Stimulated activated CD4-positive, alpha-beta T cell treated with anti-CD3 and anti-CD28 coated beads, Interleukin-2, amount 100 ng/mL, for 4 hours (primary cell): ENCODE measurements around the gene ADAM8.

Experiments used
- DNase-seq: peaks from one replicate; pipeline ENCODE4 v3.0.0-alpha.2; 2020; ENCODE audit warnings: low read depth

Gene ADAM8

DNA sequence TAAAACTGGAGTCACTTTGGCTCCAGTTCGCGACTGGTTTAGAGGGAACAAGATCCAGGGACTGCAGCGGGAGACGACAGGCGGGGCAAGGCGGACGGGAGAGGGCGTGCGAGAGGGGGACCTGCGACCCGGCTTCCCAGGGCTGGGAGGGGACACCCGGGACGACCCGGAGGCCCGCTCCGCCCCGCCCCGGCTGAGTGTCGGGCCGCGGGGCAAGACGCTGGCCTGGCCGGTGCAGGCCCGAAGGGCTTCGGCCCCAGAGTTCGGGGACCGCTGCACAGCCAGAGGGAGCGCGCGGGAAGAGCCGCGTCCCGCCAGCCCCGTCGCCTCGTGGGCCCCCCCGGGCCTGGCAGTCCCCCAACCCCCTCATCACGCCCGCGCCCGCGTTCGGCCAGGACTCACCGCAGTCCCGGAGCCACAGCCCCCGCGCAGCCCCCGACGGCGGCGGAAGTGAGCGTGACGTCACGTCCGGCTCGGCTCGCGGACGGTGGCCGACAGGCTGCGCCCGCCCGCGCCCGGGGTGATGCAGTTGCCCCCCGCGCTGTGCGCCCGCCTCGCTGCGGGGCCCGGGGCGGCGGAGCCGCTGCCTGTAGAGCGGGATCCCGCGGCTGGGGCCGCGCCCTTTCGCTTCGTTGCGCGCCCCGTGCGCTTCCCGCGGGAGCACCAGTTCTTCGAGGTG is 31.9 kb upstream of the ADAM8 start, which contains the start of the genes TUBGCP2 and ZNF511:
TSS of gene TUBGCP2 (minus strand) at position 452 of the 679 bp plus-strand sequence. CDS start 5,931 bp downstream, outside the sequence.
TSS of gene ZNF511 (plus strand) at position 494 of the 679 bp plus-strand sequence. CDS start at position 524, 30 bp downstream.
- peak; percentile 84 for DNase-seq

GRCh38 chr10:133307776-133308420 is 31.2 kb upstream of the ADAM8 start:
- peak; percentile 83 for DNase-seq

GRCh38 chr10:133306941-133307379 is 30.3 kb upstream of the ADAM8 start:
- no peak for DNase-seq

- no peak for DNase-seq
Measured at GRCh38 chr10:133306097-133306476, 29.4 kb upstream of the ADAM8 start.

GRCh38 chr10:133303206-133303605 is 26.5 kb upstream of the ADAM8 start:
- DNase-seq, result no peak

GRCh38 chr10:133302230-133302629 is 25.6 kb upstream of the ADAM8 start:
- no peak for DNase-seq

DNA sequence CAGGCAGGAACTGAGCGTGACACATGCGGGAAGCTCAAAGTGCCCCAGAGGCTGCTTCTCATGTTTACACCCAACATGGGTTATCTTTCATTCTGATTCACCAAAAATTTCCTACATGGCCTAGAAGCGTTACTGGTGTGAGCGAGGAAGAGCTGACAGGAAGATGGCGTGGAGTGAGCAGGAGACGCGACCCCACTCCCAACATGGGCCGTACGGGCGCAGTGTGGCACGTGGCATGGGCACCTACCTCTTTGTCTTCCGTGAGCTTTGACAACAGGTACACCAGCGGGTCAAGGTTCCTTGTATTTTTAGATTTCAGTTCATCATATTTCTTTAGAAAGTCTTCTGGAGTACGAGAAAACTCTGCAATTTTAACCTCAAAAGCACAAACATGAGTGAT is 23.1 kb upstream of the ADAM8 start:
- DNase-seq, result no peak

DNA sequence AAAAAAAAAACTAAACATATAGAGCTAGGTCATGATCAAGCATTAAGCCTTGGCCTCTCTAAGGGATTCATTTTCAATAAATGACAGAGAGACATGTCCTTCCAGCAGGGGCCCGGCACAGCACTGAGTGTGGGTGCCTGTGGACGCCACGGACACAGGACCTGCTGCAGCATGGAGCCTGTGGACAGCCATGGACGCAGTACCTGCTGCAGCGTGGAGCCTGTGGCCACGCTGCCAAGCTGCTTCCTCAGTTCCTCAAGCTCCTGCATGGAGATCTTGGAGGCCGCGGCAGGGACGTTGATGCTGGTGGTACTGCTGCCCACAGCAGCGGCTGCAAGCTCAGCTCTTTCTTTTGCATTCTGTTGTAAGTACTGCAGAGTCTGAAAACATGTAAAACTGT is 22.6 kb upstream of the ADAM8 start:
- no peak for DNase-seq

DNA sequence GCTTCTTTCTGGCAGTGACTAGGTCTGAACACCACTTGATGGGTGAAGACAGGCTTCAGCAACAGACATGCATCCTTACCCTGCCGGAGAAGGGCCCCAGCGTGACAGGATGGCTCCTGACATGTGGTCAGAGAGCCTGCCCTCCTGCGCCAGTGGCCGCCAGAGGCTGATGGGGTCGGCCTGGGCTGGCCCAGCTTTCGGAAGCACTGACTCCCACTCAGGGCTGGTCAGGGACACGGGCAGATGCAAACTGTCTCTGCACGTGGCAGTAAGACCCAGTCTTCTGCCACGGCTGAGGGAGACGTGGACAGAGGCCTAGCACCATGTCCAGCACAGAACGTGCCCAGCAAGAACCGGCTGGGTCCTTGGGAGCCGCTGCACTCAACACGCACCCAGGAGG is 21.8 kb upstream of the ADAM8 start:
- DNase-seq, result no peak

DNA sequence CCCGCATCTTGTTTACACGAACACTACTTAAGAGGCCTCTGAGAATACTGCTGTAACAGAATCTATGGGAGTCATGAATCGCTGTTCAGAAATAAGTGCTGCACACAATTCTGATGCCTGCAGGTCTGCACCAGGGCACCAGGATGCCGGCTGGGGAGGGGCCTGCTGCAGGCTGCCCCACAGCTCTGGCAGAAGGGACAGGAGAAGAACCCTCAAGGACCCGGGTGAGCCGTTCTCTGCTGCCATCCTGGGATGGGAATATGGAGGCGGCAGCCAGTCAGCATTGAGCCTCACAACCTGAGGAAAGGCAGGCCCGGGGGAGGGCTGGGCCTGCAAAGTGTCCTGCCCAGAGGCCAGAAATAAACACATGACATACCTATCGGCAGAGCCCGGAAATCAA is 20.8 kb upstream of the ADAM8 start:
- no peak for DNase-seq

GRCh38 chr10:133295426-133296320 is 19.0 kb upstream of the ADAM8 start:
- DNase-seq, result no peak

GRCh38 chr10:133294189-133294588 is 17.5 kb upstream of the ADAM8 start:
- no peak for DNase-seq

DNA sequence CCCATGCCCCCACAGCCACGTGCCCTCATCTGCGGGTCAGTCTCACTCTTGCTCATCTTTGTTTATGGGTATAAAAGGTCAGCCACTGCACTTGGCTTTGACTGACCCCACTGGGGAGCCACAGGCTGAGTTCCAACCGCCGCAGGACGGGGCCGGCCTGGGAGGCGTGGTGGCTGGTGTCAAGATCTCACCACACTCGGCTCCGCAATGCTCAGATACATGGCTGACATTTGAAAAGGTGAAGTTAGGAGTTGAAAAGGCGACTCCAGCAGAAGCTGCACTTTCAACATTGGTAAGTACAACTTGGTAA is 17.1 kb upstream of the ADAM8 start:
- no peak for DNase-seq

GRCh38 chr10:133292919-133293809 is 16.5 kb upstream of the ADAM8 start:
- no peak for DNase-seq

- DNase-seq, result no peak
Measured at GRCh38 chr10:133289761-133290160, 13.1 kb upstream of the ADAM8 start.

GRCh38 chr10:133287832-133288500 is 11.3 kb upstream of the ADAM8 start:
- no peak for DNase-seq

GRCh38 chr10:133286366-133286765 is 9.7 kb upstream of the ADAM8 start:
- no peak for DNase-seq

- no peak for DNase-seq
Measured at GRCh38 chr10:133285217-133285616, 8.5 kb upstream of the ADAM8 start.

DNA sequence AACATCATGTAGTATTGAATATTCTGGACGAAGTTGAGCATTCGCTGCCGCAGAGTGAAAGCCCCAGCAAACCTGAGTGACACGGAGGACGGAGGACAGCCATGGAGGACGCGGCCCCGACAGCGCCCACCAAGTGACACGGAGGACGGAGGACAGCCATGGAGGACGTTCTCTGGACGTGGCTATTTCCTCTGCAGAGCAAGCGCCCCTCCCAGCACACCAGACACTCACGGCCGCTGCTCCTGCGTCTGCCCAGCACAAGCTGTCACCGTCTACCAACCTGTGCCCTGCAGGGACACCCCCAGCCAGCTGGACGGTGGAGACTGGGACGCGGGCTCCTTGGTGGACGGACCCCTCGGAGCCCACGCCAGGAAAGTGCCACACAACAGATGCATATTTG is 7.3 kb upstream of the ADAM8 start:
- no peak for DNase-seq

DNA sequence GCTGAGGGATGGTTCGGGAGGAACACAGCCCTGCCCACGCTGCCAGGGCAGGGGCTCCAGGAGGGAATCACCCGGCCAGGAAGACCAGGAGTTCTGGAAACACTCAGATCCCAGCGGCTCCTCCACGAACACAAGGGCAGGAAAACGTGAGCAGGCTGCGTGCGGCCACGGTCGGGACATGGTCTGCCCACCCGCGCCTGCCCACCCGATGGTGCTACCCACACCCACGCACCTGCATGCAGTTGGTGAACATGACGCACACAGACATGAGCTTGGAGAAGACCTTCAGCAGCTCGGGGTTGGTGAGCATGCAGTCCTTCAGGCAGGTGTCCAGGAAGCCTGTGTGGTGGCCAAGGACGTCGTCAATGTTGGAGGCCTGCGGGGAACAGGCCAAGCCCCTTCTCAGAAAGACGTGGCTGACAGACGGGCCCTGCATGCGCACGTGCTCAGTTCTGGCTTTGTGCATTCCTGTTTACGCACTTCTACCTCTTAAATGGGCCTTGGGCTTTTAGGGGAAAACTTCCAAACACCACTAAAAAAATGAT is 6.2 kb upstream of the ADAM8 start:
- DNase-seq, result no peak
